Stimulated activated CD8-positive, alpha-beta memory T cell treated with anti-CD3 and anti-CD28 coated beads, Interleukin-12 subunit alpha, Interleukin-12 subunit beta, amount 100 ng/mL, for 1 hour (primary cell): ENCODE measurements around the gene ADCK1.
"Not testable (repeated sequence)": the region's sequence is repeated elsewhere in the genome, so short reads cannot be mapped to it uniquely, and the experiment has no call there.

Source experiments
- DNase-seq: peaks from one replicate; pipeline ENCODE4 v3.0.0-alpha.2; 2020; ENCODE audit warnings: low read depth

The ADCK1 gene

GRCh38 chr14:77812028-77812427 is 12.1 kb downstream of the ADCK1 start:
- DNase-seq: no peak

- DNase-seq: not testable (repeated sequence)
These were observed 12.8 kb downstream of the ADCK1 start for GRCh38 chr14:77812682-77813081.

DNA sequence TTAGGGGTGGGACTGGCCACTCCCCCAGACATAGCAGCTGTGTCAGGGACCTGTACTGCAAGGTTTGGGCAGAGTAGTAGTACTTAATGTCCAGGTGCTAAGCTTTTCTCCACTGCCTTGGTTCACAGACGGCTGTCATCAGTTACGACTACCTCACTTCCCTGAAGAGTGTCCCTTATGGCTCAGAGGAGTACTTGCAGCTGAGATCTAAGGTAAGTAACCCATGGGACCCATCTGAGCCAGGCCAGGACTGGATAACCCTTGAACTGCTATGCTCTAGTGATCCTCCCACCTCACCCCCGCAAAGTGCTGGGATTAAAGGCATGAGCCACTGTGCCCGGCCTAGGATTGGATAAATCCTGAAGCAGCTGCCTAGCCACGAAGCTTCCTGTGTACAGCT is 22.4 kb downstream of the ADCK1 start:
- DNase-seq: no peak

DNA sequence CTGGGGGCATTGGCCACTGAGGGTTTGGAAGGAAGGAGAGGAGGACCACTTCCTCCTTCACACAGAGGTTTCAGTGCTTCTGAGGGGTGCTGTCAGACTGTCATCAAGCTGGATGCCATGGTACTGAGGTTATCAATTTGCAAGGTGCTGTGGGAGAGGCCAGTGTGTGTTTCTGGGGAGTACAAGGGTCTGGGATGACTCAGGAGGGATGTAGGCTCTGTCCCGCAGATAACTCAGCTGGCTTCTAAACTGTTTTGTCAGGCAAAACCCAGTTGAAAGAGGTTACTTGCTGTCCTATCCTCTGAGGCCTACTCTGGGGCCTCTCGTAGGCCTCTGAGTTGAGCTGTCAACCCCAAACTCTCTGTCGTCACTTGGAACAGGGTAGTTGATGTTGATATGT is 22.8 kb downstream of the ADCK1 start:
- DNase-seq: no peak

DNA sequence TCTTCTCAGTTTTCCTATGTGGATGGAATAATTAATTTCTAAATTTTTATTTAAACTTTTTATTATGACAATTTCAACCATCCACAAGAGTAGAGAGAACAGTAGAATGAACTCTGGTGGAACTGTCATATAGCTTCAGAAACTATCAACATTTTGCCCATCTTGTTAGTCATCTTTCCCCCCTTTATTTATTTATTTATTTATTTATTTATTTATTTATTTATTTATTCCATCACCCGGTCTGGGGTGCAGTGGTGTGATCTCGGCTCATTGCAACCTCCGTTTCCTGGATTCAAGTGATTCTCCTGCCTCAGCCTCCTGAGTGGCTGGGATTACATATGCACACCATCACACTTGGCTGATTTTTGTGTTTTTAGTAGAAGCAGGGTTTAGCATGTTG is 23.5 kb downstream of the ADCK1 start:
- no peak for DNase-seq

DNA sequence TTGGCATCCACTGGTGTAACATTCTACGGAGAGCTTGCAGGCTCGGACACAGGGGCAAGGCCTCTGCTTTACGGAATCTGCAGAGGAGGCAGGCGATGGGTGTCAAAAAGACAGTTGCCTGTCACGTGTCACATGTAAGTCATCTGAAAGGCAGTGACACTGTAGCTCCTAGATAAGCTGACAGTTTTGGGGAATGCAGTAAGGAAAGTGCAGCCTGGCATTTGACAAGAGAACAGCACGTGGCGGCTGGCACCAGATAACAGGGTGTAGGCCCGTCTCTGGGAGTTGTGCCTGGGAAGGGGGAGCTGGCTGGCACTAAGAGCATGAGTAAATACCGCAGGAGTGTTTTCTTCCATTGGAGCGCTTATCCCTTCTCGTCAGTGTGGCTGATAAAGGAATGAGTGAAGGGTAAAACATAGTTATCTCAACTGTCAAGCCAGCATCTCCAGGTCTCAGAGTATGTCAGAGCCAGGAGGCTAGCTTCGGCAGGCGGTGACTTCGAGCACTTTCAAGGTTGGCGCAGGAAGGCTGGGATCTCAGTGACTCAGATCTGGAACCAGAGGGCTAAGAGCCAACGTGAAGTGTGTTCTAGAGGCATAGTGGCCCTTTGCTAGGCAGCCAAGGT is 26.1 kb downstream of the ADCK1 start:
- DNase-seq: no peak

GRCh38 chr14:77830692-77831091 is 30.8 kb downstream of the ADCK1 start:
- DNase-seq: no peak

DNA sequence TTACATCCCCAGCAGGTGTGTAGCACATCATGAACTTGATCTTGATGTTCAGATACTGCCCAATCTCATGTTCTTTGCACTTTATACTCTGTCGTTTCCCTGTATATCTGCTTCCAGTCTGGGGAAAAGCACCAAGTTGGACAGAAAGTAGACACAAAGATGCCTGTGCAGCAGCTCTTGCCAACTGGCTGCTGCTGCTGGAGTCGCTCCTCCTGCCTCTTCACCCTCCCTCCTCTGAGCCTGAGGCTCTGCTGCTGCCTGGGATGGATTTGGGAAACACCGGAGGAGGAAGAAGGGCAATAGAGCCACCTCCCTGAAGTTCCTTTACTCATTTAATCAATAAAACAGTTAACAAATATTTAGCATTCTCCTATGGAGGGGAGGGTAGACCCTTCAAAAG is 32.4 kb downstream of the ADCK1 start:
- DNase-seq: no peak

DNA sequence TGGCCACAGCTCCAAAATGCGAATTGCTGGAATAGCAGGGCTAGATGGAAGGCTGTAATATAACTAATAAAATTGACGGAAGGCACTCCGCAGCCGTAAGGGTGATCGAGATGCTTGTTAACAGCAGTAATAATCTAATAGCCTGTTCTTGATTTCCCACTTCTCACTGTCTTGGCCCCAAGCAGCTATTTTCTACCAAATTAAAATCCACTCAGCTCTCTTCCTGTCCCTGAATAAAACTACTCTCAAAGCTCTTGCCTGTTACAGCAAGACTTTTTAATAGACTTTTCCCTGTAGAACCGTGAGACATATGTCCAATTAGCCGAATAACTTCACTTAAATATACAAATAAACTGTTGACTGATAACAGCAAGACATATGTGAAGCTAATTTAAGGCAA is 38.0 kb downstream of the ADCK1 start:
- no peak for DNase-seq

GRCh38 chr14:77838831-77839511 is 39.1 kb downstream of the ADCK1 start:
- no peak for DNase-seq

- DNase-seq: no peak
These were observed 43.3 kb downstream of the ADCK1 start for GRCh38 chr14:77843195-77843594.

DNA sequence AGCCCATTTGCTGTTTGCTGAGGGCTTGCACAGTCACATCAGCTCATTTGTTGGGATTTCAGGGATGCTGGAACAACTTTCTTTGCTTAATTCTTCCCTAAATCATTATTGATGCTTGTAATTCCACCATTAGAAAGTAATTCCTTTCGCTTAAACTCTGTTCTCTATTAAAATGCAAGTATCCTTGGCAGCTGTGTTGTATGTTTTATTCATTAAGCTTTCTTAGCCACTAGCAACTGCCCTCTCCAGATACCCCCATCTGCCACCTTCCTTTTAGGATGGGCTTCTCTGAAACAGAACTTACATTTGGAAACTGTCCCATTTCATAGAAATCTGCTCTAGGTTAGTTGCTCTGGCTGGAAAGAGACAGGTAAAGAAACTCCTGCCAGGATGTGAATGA is 43.7 kb downstream of the ADCK1 start:
- no peak for DNase-seq

- DNase-seq: no peak
These were observed 44.9 kb downstream of the ADCK1 start for GRCh38 chr14:77844802-77845201.

GRCh38 chr14:77848031-77848430 is 48.1 kb downstream of the ADCK1 start:
- DNase-seq: no peak

- DNase-seq: no peak
These were observed 49.8 kb downstream of the ADCK1 start for GRCh38 chr14:77849711-77850110.

DNA sequence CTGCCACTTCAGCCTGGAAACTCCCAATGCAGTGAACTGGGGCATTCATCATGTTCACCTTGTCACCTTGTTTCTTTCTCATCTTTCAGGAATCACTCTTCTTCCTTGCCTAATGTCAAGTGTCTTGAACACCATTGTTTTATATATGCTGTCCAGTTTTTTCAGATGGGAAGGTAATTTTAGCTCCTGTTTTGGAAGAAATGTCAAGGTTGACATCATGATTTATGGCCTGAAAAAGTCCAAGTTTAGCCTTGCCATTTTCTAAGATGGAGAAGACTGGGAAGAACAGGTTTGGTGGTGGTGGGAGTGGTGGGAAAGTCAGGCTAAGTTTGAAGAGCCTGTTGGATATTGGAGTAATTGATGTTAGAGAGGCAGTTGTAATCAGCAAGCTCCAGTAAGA is 54.0 kb downstream of the ADCK1 start:
- no peak for DNase-seq

DNA sequence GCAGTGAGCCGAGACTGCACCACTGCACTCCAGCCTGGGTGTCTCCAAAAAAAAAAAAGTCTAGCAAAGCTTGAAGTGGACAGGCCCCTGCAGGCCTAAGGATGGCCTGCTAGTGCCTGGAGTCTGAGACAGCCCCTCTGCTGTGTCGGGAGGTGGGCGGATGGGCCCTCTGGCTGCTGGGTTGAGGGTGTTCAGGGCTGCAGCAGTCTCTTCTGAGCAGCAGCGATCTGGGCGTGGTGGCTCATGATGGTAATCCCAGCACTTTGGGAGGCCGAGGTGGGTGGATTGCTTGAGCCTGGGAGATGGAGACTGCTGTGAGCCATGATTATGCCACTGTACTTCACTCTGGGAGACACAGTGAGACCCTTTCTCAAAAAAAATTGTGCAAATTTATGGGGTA is 57.0 kb downstream of the ADCK1 start:
- DNase-seq: no peak

DNA sequence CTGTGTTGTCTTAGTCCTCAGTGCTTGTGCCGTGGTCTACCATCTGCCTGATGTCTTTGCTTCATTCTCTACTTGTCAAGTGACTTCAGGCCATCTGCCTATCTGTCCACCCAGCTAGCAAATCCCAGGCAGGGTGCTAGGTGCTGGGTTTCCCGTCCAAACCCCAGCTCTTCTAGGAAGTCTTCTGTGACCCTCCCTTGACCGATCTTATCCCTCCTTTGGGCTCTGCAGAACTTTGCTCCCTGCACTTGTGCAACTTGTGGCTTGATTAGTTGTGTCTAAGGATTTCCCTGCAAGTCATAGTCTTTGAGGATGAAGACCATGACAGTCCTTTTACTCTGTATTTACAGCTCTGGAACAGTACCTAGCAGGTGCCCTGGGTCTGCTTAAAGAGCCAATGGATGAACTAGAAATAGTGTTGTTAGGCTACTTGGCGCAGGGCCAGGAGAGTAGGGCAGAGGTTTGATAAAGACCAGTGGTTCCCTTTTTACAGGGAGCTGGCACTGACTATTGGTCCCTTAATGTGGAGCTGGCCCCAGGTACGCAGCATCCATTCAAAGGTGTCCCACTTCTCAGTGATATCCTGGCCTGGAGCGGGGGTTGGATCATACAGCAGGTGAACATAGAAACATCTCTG is 60.1 kb downstream of the ADCK1 start:
- DNase-seq: no peak

- DNase-seq: no peak
These were observed 61.3 kb downstream of the ADCK1 start for GRCh38 chr14:77861201-77861600.

- DNase-seq: peak; percentile 55
These were observed 62.4 kb downstream of the ADCK1 start for GRCh38 chr14:77862154-77862786.

GRCh38 chr14:77864085-77864484 is 64.2 kb downstream of the ADCK1 start:
- DNase-seq: no peak

- no peak for DNase-seq
These were observed 64.7 kb downstream of the ADCK1 start for GRCh38 chr14:77864580-77864979.

DNA sequence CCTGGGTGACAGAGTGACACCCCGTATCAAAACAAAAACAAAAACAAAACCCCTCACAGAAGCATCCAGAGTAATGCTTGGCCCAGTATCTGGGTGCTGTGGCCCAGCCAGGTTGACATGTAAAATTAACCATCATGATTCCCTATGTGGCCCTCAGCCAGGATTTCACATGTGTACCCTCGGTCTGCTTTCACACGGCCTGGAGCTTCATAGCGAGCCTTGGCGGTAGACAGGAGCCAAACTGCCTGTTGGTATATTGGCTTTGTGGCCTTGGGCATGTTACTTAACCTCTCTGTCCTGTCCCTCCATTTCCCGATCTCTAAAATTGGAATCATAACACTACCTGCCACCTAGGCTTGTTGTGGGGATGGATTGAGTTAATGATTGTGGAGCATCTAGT is 65.5 kb downstream of the ADCK1 start:
- no peak for DNase-seq
